Mononuclear cell (primary cell): ENCODE results near the gene MAPRE2. TPM values are rescaled to one million over a fixed set of nuclear protein-coding genes. Genes with fewer than 3 reads are reported as not detected.

Experiments used
- H3K27me3 ChIP-seq: 2 replicates; pipeline ENCODE4 v1.6.0; 2011; ENCODE audit warnings: low read length, control low read depth; ENCODE audit not compliant: insufficient read depth
- H3K4me1 ChIP-seq: 2 replicates; pipeline ENCODE4 v1.5.1; 2011; ENCODE audit warnings: mild to moderate bottlenecking, low read length, control low read depth; ENCODE audit not compliant: insufficient read depth
- H3K4me3 ChIP-seq: 2 replicates; pipeline ENCODE4 v1.5.1; 2011; ENCODE audit warnings: mild to moderate bottlenecking, low read length, moderate library complexity
- H3K9me3 ChIP-seq: 2 replicates; pipeline ENCODE4 v1.5.1; 2011; ENCODE audit warnings: low read depth, mild to moderate bottlenecking, control low read depth, low read length
- total RNA-seq: library from RNA; depleted of rRNA; stranded (reverse); fragments of >200 nt; gene quantifications from one replicate; pipeline ENCODE4 v1.2.3, GENCODE V29; 2012

MAPRE2 gene
- total RNA-seq, 1 donor: 87.4 TPM

GRCh38 chr18:35190948-35191697, 149.9 kb downstream of the MAPRE2 start:
- no peak overlapping the region for H3K4me3 ChIP-seq
- H3K27me3 ChIP-seq: no peaks in the 10 kb centered on the region
- H3K9me3 ChIP-seq: no peaks in the 10 kb centered on the region
- H3K4me1 ChIP-seq: no peaks in the 10 kb centered on the region

GRCh38 chr18:35191698-35192025, 150.4 kb downstream of the MAPRE2 start:
- Histone ChIP-seq H3K4me3 (no peak overlapping the region), H3K27me3 (no peaks in the 10 kb centered on the region), H3K9me3 (no peaks in the 10 kb centered on the region), H3K4me1 (no peaks in the 10 kb centered on the region)

- Histone ChIP-seq H3K4me1 (no peaks in the 10 kb centered on the region), H3K4me3 (no peak overlapping the region), H3K27me3 (no peaks in the 10 kb centered on the region), H3K9me3 (no peaks in the 10 kb centered on the region)
These were observed 151.2 kb downstream of the MAPRE2 start for GRCh38 chr18:35192415-35192814.

Other genes starting within 250 kb of the MAPRE2 start
- gene ZNF397, start 199.6 kb downstream of the MAPRE2 start, total RNA-seq: 7.7 TPM
- gene ZSCAN30, start 248.8 kb downstream of the MAPRE2 start, total RNA-seq: 6.1 TPM